Fibroblast of skin of back (primary cell): Measurements from ENCODE around the gene PIP4K2A.
"Not testable (repeated sequence)": the region's sequence is repeated elsewhere in the genome, so short reads cannot be mapped to it uniquely, and the experiment has no call there.

Source experiments
- DNase-seq: peaks from one replicate; pipeline ENCODE4 v3.0.0-alpha.2; 2013

Gene PIP4K2A

GRCh38 chr10:22551681-22552365, 162.6 kb downstream of the PIP4K2A start:
- DNase-seq, result no peak

- peak; percentile 23 for DNase-seq
Observed at GRCh38 chr10:22550732-22551131, 163.6 kb downstream of the PIP4K2A start.

GRCh38 chr10:22548344-22548743, 166.0 kb downstream of the PIP4K2A start:
- DNase-seq, result no peak

- no peak for DNase-seq
Observed at GRCh38 chr10:22545643-22546042, 168.7 kb downstream of the PIP4K2A start.

GRCh38 chr10:22544325-22545068, 169.9 kb downstream of the PIP4K2A start:
- no peak for DNase-seq

- no peak for DNase-seq
Observed at GRCh38 chr10:22542773-22543172, 171.6 kb downstream of the PIP4K2A start.

GRCh38 chr10:22541900-22542299, 172.5 kb downstream of the PIP4K2A start:
- no peak for DNase-seq

GRCh38 chr10:22539579-22540298, 174.6 kb downstream of the PIP4K2A start:
- DNase-seq, result no peak

GRCh38 chr10:22537810-22538209, 176.6 kb downstream of the PIP4K2A start:
- no peak for DNase-seq

- no peak for DNase-seq
Observed at GRCh38 chr10:22536620-22537019, 177.8 kb downstream of the PIP4K2A start.

- no peak for DNase-seq
Observed at GRCh38 chr10:22534849-22535604, 179.4 kb downstream of the PIP4K2A start.

- DNase-seq, result no peak
Observed at GRCh38 chr10:22531441-22531840, 182.9 kb downstream of the PIP4K2A start.

- DNase-seq, result no peak
Observed at GRCh38 chr10:22531008-22531407, 183.4 kb downstream of the PIP4K2A start.

GRCh38 chr10:22527520-22527919, 186.9 kb downstream of the PIP4K2A start:
- no peak for DNase-seq

GRCh38 chr10:22524333-22524732, 190.0 kb downstream of the PIP4K2A start:
- DNase-seq, result not testable (repeated sequence)

GRCh38 chr10:22520645-22521044, 193.7 kb downstream of the PIP4K2A start:
- not testable (repeated sequence) for DNase-seq

- DNase-seq, result no peak
Observed at GRCh38 chr10:22518167-22518724, 196.1 kb downstream of the PIP4K2A start.

- DNase-seq, result no peak
Observed at GRCh38 chr10:22515009-22515408, 199.4 kb downstream of the PIP4K2A start.

GRCh38 chr10:22514414-22514758, 200.0 kb downstream of the PIP4K2A start:
- DNase-seq, result not testable (repeated sequence)

- not testable (repeated sequence) for DNase-seq
Observed at GRCh38 chr10:22513483-22514413, 200.6 kb downstream of the PIP4K2A start.

GRCh38 chr10:22512015-22512414, 202.4 kb downstream of the PIP4K2A start:
- not testable (repeated sequence) for DNase-seq
